GM12878 (cell line): ENCODE measurements around the gene FAM222B. TPM values are rescaled to one million over a fixed set of nuclear protein-coding genes. Genes with fewer than 3 reads are reported as not detected.

Experiments used
- ATAC-seq: fragments of 200-7000 bp; cut with Tn5 transposase; 3 replicates; pipeline ENCODE4 v1.9.1; 2020; ENCODE audit warnings: mild to moderate bottlenecking, moderate library complexity
- BruUV-seq: library from RNA; stranded (reverse); fragments of 400-500 nt; replicated peaks from 2 replicates; lab custom pipeline; 2021; lab: Mats Ljungman, UMichigan
- CTCF ChIA-PET: fragments of 300-600 bp; sonication (Branson Sonifier 250); formaldehyde crosslinking; extraction: SDS; loops from one replicate; lab custom pipeline; 2021; ENCODE audit warnings: inconsistent platforms; lab: Yijun Ruan, JAX
- POLR2A ChIA-PET: fragments of 350-600 bp; formaldehyde crosslinking; extraction: SDS; loops from one replicate; lab custom pipeline; 2021; ENCODE audit warnings: inconsistent platforms; lab: Charles Lee
- RAD21 ChIA-PET: fragments of 300-600 bp; sonication (Branson Sonifier 250); formaldehyde crosslinking; loops from one replicate; lab custom pipeline; 2023; ENCODE audit warnings: antibody characterized with exemption; ENCODE audit not compliant: unreplicated experiment; lab: Charles Lee
- SMC1A ChIA-PET: fragments of 300-600 bp; sonication (Branson Sonifier 250); formaldehyde crosslinking; loops from one replicate; lab custom pipeline; 2023; ENCODE audit not compliant: unreplicated experiment, uncharacterized antibody; lab: Charles Lee
- DNase-seq: peaks from one replicate; pipeline ENCODE4 v3.0.0-alpha.2; 2011; ENCODE audit warnings: low read depth, low spot score
- FAIRE-seq: peaks from 3 replicates; lab custom pipeline; 2011; peaks lifted over from hg19 to GRCh38; lab: Jason Lieb, UNC
- H2AFZ ChIP-seq: 2 replicates; pipeline ENCODE4 v1.6.0; 2011; ENCODE audit warnings: low read depth, low read length, control low read depth; ENCODE audit not compliant: control insufficient read depth
- H3K27ac ChIP-seq: 2 replicates; pipeline ENCODE4 v1.5.1; 2011; ENCODE audit warnings: control low read depth; ENCODE audit not compliant: control insufficient read depth, insufficient read depth
- H3K27me3 ChIP-seq, 2 experiments: replicated peaks in 1 of 2; 2 replicates each; pipeline versions ENCODE4 v1.6.0 to v1.6.1; 2011; ENCODE audit warnings: low read length in 1 of 2; ENCODE audit not compliant: control insufficient read depth in 2 of 2, insufficient read depth in 2 of 2
- H3K36me3 ChIP-seq, 2 experiments: 2 replicates each; pipeline ENCODE4 v1.5.1; 2011; ENCODE audit warnings: low read length in 1 of 2; ENCODE audit not compliant: control insufficient read depth in 2 of 2, insufficient read depth in 2 of 2
- H3K4me1 ChIP-seq: 2 replicates; pipeline ENCODE4 v1.6.1; 2011; ENCODE audit warnings: mild to moderate bottlenecking, low read length, moderate library complexity, mixed read lengths; ENCODE audit not compliant: control insufficient read depth, insufficient read depth
- H3K4me2 ChIP-seq: 2 replicates; pipeline ENCODE4 v1.6.0; 2011; ENCODE audit warnings: control low read depth; ENCODE audit not compliant: control insufficient read depth, insufficient read depth
- H3K4me3 ChIP-seq: fragments of 200-600 bp; sonication (generic); 2 replicates; pipeline ENCODE4 v1.5.1; 2016
- H3K79me2 ChIP-seq: 2 replicates; pipeline ENCODE4 v1.6.0; 2011; ENCODE audit warnings: low read length; ENCODE audit not compliant: control insufficient read depth, insufficient read depth
- H3K9ac ChIP-seq: 2 replicates; pipeline ENCODE4 v1.8.0; 2011; ENCODE audit warnings: low read length, control low read depth, mixed read lengths; ENCODE audit not compliant: control insufficient read depth, insufficient read depth
- H3K9me3 ChIP-seq: replicated peaks from 3 replicates; pipeline ENCODE4 v1.5.1; 2011; ENCODE audit warnings: mild to moderate bottlenecking, low read length; ENCODE audit not compliant: control insufficient read depth, insufficient read depth
- H4K20me1 ChIP-seq: 2 replicates; pipeline ENCODE4 v1.6.0; 2011; ENCODE audit not compliant: control insufficient read depth, insufficient read depth
- BCLAF1 ChIP-seq: fragments of 450-650 bp; IDR thresholded peaks from 2 replicates; pipeline ENCODE4 v1.6.1; 2017; ENCODE audit warnings: antibody characterized with exemption, mild to moderate bottlenecking, moderate library complexity
- MYB ChIP-seq: fragments of 150-350 bp; IDR thresholded peaks from 2 replicates; pipeline ENCODE4 v1.6.1; 2014; ENCODE audit warnings: mild to moderate bottlenecking, low read depth, low read length, borderline replicate concordance
- PML ChIP-seq: IDR thresholded peaks from 2 replicates; pipeline ENCODE4 v1.6.1; 2012; ENCODE audit warnings: low read length, inconsistent platforms
- RFX5 ChIP-seq: IDR thresholded peaks from 2 replicates; pipeline ENCODE4 v1.6.1; 2011; ENCODE audit warnings: low read depth, low read length, improper control_type of control experiment
- RUNX3 ChIP-seq: IDR thresholded peaks from 2 replicates; pipeline ENCODE4 v1.6.1; 2012; ENCODE audit warnings: low read length, inconsistent platforms
- SREBF2 ChIP-seq: IDR thresholded peaks from 2 replicates; pipeline ENCODE4 v1.6.1; 2012; ENCODE audit warnings: mild to moderate bottlenecking, low read length
- SUZ12 ChIP-seq: fragments of 200-600 bp; sonication (generic); IDR thresholded peaks from one replicate; pipeline ENCODE4 v1.6.1; 2018; ENCODE audit warnings: antibody characterized with exemption, mild to moderate bottlenecking; ENCODE audit not compliant: unreplicated experiment
- ZNF274 ChIP-seq: IDR thresholded peaks from one replicate; pipeline ENCODE4 v1.8.0; 2011; ENCODE audit not compliant: insufficient read length, insufficient read depth
- WGBS: methylation state at CpG from one replicate; pipeline ENCODE4 v1.1.6; 2016; ENCODE audit warnings: low lambda C conversion rate; ENCODE audit not compliant: insufficient replicate concordance, insufficient coverage; ENCODE audit errors: missing lambda C conversion rate; 5-methylcytosine and 5-hydroxymethylcytosine counted together
- in situ Hi-C: fragments of 300-500 bp; cut with MboI; formaldehyde crosslinking; loops from 9 replicates; pipeline ENCODE4 v1.14.3; 2018; ENCODE audit warnings: mixed read lengths
- intact Hi-C: fragments of 100-400 bp; cut with micrococcal nuclease; formaldehyde crosslinking; loops from one replicate; pipeline ENCODE4 v1.14.2; 2022; ENCODE audit not compliant: unreplicated experiment
- polyA plus RNA-seq, 11 experiments: library from polyadenylated mRNA; depleted of rRNA in 4 of 11; unstranded in 6 of 11; stranded (reverse) in 5 of 11; fragments of >200 nt; fragmentation: Nextera tagmentation in 4 of 11; fragmentation: Illumina TruSeq in 1 of 11; extraction: Ambion mirVana in 4 of 11; extraction: Trizol in 1 of 11; gene quantifications; 1 replicate in 1 of 11; 2 replicates in 10 of 11; pipeline versions ENCODE4 v1.2.1 to v1.2.3, GENCODE V29; 2011 to 2016; ENCODE audit warnings: inconsistent platforms in 2 of 11, missing spikeins in 2 of 11, low read depth in 1 of 11
- total RNA-seq, 4 experiments: library from RNA; depleted of rRNA in 3 of 4; stranded (reverse); fragments of >200 nt in 3 of 4; fragmentation: Illumina TruSeq in 1 of 4; extraction: Trizol in 1 of 4; gene quantifications; 2 replicates each; pipeline versions ENCODE4 v1.2.1 to v1.2.3, GENCODE V29; 2013 to 2021
- TF ChIP-seq, protein P1 (sequence below): fragments of 450-650 bp; IDR thresholded peaks from 2 replicates; pipeline ENCODE4 v1.6.1; 2018; ENCODE audit warnings: borderline replicate concordance, mild to moderate bottlenecking; ENCODE audit not compliant: partially characterized antibody
- TF ChIP-seq, protein P2 (sequence below): fragments of 450-650 bp; IDR thresholded peaks from 2 replicates; pipeline ENCODE4 v1.6.1; 2014; ENCODE audit warnings: mild to moderate bottlenecking
- TF ChIP-seq, protein P3 (sequence below): fragments of 450-650 bp; IDR thresholded peaks from 2 replicates; pipeline ENCODE4 v1.6.1; 2017; ENCODE audit warnings: low read depth, mild to moderate bottlenecking, moderate library complexity
- TF ChIP-seq, protein P4 (sequence below): fragments of 450-650 bp; formaldehyde crosslinking; IDR thresholded peaks from 2 replicates; pipeline ENCODE4 v1.4.0; 2022; ENCODE audit warnings: mild to moderate bottlenecking, moderate library complexity

Gene FAM222B
- total and polyA plus RNA-seq, 10 of the 15 experiments (the other 5 are each of a cell fraction or from before 2014, with no cell fraction given): 2.8 to 18.3 (median 6.4) TPM

- POLR2A ChIA-PET: interaction anchor here (0.6 to 0.8 kb wide), 2 partner anchors 111 to 291 kb away, joined by 4 to 5 read pairs; no protein-coding TSS in a partner anchor
- no peak overlapping the region for H3K4me3 ChIP-seq
- H3K27me3 ChIP-seq: no peaks in the 10 kb centered on the region
- no peaks in the 10 kb centered on the region for H3K4me1 ChIP-seq
- ATAC-seq (no peak), FAIRE-seq (no peak), DNase-seq (no peak)
- RAD21 ChIA-PET: no interaction called here
- in situ Hi-C loops: no loop called here
- SMC1A ChIA-PET: no interaction called here
- 81% methylated on average over 10 of the region's 10 CpGs for WGBS
- H3K79me2 ChIP-seq: peaks cover 15% of the 10 kb centered on the region
- no peak overlapping the region for H2AFZ ChIP-seq
- no peaks in the 10 kb centered on the region for H4K20me1 ChIP-seq
- no peaks in the 10 kb centered on the region for H3K36me3 ChIP-seq
- H3K9ac ChIP-seq: no peak overlapping the region
- H3K4me2 ChIP-seq: no peak overlapping the region
- BruUV-seq: no TSS peak
- no peaks in the 10 kb centered on the region for H3K9me3 ChIP-seq
- CTCF ChIA-PET: interaction anchor here (1.5 kb wide), 1 partner anchor 83 kb away, joined by 3 read pairs; no protein-coding TSS in a partner anchor
- H3K27ac ChIP-seq: no peak overlapping the region
- intact Hi-C loops: no loop called here
- TF ChIP-seq PML (no peak), RFX5 (no peak), BCLAF1 (no peak), RUNX3 (no peak), SUZ12 (no peak), SREBF2 (no peak), ZNF274 (no peak), MYB (no peak)
- TF ChIP-seq, protein P1, sequence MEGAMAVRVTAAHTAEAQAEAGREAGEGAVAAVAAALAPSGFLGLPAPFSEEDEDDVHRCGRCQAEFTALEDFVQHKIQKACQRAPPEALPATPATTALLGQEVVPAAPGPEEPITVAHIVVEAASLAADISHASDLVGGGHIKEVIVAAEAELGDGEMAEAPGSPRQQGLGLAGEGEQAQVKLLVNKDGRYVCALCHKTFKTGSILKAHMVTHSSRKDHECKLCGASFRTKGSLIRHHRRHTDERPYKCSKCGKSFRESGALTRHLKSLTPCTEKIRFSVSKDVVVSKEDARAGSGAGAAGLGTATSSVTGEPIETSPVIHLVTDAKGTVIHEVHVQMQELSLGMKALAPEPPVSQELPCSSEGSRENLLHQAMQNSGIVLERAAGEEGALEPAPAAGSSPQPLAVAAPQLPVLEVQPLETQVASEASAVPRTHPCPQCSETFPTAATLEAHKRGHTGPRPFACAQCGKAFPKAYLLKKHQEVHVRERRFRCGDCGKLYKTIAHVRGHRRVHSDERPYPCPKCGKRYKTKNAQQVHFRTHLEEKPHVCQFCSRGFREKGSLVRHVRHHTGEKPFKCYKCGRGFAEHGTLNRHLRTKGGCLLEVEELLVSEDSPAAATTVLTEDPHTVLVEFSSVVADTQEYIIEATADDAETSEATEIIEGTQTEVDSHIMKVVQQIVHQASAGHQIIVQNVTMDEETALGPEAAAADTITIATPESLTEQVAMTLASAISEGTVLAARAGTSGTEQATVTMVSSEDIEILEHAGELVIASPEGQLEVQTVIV: no peak
- TF ChIP-seq, protein P2, sequence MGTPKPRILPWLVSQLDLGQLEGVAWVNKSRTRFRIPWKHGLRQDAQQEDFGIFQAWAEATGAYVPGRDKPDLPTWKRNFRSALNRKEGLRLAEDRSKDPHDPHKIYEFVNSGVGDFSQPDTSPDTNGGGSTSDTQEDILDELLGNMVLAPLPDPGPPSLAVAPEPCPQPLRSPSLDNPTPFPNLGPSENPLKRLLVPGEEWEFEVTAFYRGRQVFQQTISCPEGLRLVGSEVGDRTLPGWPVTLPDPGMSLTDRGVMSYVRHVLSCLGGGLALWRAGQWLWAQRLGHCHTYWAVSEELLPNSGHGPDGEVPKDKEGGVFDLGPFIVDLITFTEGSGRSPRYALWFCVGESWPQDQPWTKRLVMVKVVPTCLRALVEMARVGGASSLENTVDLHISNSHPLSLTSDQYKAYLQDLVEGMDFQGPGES: no peak
- TF ChIP-seq, protein P3, sequence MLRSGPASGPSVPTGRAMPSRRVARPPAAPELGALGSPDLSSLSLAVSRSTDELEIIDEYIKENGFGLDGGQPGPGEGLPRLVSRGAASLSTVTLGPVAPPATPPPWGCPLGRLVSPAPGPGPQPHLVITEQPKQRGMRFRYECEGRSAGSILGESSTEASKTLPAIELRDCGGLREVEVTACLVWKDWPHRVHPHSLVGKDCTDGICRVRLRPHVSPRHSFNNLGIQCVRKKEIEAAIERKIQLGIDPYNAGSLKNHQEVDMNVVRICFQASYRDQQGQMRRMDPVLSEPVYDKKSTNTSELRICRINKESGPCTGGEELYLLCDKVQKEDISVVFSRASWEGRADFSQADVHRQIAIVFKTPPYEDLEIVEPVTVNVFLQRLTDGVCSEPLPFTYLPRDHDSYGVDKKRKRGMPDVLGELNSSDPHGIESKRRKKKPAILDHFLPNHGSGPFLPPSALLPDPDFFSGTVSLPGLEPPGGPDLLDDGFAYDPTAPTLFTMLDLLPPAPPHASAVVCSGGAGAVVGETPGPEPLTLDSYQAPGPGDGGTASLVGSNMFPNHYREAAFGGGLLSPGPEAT: no peak
- TF ChIP-seq, protein P4, sequence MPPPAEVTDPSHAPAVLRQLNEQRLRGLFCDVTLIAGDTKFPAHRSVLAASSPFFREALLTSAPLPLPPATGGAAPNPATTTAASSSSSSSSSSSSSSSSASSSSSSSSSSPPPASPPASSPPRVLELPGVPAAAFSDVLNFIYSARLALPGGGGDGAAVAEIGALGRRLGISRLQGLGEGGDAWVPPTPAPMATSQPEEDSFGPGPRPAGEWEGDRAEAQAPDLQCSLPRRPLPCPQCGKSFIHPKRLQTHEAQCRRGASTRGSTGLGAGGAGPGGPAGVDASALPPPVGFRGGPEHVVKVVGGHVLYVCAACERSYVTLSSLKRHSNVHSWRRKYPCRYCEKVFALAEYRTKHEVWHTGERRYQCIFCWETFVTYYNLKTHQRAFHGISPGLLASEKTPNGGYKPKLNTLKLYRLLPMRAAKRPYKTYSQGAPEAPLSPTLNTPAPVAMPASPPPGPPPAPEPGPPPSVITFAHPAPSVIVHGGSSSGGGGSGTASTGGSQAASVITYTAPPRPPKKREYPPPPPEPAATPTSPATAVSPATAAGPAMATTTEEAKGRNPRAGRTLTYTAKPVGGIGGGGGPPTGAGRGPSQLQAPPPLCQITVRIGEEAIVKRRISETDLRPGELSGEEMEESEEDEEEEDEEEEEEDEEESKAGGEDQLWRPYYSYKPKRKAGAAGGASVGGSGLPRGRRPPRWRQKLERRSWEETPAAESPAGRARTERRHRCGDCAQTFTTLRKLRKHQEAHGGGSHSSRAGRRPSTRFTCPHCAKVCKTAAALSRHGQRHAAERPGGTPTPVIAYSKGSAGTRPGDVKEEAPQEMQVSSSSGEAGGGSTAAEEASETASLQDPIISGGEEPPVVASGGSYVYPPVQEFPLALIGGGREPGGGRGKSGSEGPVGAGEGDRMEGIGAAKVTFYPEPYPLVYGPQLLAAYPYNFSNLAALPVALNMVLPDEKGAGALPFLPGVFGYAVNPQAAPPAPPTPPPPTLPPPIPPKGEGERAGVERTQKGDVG: no peak
Measured at GRCh38 chr17:28846231-28846630, 3.6 kb upstream of the FAM222B start.
